SKM-1 (cell line): ENCODE results near the gene SALL3.

Experiments
- DNase-seq: peaks from one replicate; lab custom pipeline; 2025; ENCODE audit not compliant: unreplicated experiment; lab: John Stamatoyannopoulos, UW

SALL3 gene

DNA sequence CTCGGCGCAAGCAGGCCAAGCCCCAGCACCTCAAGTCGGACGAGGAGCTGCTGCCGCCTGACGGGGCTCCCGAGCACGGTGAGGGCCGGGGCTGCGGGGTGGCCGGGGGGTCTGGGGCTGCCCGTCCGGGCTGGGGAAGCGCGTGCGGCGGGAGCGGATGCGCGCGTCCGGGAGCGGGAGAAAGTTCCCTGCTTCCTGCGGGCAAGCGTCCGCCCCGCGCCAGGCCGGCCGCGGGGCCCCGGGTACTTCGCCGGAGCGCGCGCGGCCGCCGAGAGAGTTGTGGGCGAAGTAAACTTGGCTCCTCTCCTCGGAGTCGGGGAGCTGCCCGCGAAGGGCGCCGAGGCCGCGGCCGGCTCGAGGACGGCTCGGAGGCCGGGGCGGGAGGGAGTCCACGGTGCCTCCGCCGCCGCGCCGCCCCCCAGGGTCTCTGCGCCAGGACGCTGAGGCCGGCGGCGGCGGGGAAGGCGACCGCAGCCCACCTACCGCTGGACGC lies 707 bp downstream of the SALL3 start:
- DNase-seq, result no peak

DNA sequence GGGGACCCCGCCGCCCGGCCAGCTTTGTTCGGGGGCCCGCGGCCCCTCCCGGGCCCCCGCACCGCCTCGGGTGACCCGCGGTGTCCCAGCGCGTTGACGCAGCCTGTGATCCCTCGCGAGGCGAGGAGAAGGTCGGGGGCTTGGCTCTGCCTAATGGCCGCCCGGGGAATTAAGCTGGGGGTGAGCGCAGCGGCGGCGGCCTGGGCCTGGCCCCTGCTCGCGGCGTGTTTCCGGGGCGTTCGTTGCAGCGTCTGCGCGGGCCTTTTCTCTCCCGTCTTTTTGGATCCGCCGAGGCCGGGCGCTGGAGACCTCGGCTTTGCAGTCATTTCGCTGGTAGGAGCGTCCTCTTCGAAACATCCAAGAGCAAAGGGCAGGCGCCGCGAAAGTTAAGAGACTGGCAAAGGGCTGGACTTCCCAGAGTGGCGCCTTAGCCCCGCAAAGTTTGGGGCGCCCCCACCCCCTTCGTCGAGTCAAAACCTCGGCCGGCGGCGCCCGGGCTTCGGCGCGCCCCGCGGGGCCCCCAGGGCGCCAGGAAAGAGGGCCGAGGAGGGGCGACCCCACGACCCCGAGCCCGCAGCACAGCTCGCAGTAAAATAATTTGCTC lies 1.3 kb downstream of the SALL3 start:
- DNase-seq, result no peak

DNA sequence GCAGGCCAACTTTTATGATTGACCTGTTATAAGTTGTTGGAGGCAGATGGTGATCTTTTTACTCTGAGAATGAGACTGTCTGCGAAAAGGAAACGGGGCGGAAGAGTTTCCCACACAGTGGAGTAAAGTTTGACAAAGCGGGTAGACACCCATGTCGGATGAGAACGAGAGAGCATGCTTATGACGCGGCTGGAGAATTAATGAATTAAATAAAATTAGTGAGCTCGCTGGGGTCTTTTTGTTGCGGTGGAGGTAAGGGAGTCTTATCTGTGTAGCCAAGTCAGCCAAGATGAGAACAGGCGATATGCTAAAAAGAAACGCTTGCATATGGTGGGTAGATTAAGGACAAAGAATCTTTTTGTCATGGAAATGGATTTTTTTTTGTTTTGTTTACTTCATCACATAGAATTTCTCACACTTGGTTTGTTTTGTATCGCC lies 1.8 kb downstream of the SALL3 start:
- no peak for DNase-seq

DNA sequence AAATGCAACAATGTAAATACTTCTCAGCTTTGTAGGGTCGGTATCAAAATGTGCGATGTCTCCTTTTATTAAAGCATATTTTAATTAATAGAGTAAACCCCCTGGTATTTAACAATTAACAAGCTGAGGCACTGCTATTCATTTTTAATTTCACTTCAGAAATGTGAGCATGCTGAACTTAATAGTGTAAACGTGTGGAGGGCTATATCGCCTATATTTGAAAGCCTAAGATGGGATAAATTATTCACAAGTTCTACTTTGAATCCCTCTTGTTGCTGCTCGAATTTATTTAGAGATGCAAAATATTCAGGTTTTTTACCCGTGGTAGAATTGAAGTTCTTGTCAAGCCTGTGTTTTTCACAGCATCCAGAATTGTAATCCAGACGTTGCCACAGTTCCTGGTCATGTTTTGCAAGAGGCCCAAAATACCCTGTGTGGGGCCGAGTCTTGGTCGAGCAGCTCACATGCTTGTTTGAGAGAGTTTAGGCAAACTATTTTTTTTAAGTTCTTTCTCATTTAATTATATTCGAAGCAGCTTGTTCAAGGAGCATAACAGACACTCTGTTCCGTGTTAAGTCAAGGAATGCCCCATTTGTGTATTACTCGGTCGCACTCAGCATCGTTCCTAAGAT lies 2.5 kb downstream of the SALL3 start:
- DNase-seq, result peak; percentile 18

DNA sequence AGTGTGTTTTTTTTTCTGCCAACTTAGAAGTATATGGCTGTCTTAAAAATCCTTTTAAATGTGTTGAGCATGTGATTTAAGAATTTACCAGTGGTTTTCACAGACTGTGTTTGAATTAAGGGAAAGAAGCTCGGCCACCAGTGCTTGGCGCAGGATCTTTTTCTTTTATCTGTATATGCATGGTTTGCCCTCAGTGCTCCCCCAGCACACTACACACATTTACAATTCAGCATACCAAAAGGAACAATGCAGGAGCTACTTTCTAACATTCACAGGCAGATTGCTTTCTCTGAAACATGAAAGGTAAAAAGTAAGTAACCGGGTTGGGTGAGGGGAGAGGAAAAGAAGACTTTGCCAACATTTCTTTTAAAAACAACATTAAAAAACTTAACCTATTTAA lies 3.9 kb downstream of the SALL3 start:
- DNase-seq, result no peak

DNA sequence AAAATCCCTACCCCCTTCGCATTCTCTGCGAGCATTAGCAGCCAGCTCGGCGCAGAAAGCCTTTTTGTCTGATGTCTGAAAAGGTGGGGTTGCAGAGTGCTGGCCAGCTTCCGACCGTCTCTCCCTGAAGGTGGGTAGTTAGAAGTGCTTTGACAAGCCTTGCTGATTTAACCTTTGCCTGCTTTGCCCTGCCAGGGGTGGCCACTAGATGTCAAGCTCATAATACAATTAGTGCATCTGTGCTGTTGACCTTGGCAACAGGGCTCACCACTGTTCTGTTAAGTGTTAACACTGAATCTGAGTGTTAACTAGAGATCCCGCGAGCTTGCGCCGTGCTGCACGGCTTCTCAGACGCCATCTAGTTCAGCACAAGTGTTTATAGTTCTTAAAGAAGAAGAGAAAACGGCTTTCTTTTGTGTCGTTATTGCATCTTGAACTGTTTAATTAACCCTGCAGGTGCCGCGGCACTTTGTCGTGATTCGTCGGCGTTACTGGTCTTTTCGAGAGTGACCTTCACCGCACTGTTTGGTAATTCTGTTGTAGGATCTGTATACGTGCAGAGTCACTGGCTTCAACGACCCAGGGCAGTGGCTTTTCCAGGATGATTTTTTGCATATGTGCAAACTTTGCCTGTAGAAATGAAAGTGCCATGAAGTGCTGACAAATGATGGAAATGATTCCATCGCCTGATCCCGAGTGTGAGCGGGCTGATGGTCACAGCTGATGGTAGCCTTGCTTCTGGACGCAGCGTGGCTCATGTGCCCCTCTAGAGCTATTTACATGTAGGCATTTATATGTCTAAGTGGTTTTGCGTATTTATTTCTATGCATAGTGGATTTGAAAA lies 5.5 kb downstream of the SALL3 start:
- DNase-seq, result no peak

DNA sequence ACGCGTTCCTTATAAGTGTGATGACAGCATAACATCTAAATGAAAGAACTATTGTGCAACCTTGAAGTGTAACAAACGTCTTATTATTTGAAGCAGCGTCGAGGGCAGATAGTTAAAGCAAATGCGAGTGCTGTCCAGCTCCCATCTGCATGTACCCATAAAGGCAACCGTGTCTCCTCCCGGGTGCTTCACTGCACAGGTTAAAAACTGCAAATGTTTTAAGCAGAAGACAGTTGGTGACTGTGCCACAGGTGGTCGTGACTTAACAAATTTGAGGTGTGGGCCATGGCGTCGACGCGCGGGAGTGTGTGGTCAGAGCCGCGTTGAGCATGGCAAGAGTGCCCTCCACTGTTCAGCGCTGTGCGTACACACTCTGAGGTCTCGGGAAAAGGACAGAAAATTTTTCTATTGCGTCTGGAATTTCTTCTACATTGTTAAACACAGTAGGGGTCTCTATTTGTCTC lies 6.4 kb downstream of the SALL3 start:
- no peak for DNase-seq

DNA sequence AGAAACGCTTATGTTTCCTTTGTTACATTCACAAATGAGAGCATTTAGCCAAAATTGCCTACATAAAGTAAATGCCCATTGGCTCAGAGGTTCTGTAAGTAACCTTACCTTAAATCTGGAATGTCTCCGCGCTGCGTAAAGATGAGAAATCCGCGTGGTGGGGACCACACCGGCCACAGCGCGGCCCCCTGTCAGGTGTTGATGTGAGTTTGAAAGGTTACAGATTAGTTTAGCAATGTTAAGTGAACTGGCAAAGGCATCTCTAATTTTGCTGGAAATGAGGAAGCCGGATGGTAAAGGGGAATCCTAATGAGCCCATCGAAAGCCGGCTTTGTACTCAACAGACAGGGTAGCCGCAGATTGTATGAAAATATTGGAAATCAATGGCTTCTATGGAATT lies 11.8 kb downstream of the SALL3 start:
- no peak for DNase-seq

DNA sequence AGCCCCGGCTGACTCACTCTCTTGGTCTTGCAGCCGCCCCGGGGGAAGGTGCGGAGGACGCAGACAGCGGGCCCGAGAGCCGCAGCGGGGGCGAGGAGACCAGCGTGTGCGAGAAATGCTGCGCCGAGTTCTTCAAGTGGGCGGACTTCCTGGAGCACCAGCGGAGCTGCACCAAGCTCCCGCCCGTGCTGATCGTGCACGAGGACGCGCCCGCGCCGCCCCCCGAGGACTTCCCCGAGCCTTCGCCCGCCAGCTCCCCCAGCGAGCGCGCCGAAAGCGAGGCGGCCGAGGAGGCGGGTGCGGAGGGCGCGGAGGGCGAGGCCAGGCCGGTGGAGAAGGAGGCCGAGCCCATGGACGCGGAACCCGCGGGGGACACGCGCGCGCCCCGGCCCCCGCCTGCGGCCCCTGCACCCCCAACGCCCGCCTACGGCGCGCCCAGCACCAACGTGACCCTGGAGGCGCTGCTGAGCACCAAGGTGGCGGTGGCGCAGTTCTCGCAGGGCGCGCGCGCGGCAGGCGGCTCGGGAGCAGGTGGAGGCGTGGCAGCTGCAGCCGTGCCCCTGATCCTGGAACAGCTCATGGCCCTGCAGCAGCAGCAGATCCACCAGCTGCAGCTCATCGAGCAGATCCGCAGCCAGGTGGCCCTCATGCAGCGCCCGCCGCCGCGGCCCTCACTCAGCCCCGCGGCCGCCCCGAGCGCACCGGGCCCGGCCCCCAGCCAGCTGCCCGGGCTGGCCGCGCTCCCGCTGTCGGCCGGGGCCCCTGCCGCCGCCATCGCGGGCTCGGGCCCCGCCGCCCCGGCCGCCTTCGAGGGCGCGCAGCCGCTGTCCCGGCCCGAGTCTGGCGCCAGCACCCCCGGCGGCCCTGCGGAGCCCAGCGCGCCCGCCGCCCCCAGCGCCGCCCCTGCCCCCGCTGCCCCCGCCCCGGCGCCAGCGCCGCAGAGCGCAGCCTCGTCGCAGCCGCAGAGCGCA lies 12.7 kb downstream of the SALL3 start:
- no peak for DNase-seq

DNA sequence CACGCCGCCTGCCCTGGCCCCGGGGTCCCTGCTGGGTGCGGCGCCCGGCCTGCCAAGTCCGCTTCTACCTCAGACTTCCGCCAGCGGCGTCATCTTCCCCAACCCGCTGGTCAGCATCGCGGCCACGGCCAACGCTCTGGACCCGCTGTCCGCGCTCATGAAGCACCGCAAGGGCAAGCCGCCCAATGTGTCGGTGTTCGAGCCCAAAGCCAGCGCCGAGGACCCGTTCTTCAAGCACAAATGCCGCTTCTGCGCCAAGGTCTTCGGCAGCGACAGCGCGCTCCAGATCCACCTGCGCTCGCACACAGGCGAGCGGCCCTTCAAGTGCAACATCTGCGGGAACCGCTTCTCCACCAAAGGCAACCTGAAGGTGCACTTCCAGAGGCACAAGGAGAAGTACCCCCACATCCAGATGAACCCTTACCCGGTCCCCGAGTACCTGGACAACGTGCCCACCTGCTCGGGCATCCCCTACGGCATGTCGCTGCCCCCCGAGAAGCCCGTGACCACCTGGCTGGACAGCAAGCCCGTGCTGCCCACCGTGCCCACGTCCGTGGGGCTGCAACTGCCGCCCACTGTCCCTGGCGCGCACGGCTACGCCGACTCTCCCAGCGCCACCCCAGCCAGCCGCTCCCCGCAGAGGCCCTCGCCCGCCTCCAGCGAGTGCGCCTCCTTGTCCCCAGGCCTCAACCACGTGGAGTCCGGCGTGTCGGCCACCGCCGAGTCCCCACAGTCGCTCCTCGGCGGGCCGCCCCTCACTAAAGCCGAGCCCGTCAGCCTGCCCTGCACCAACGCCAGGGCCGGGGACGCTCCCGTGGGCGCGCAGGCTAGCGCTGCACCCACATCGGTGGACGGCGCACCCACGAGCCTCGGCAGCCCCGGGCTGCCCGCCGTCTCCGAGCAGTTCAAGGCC lies 13.7 kb downstream of the SALL3 start:
- no peak for DNase-seq

DNA sequence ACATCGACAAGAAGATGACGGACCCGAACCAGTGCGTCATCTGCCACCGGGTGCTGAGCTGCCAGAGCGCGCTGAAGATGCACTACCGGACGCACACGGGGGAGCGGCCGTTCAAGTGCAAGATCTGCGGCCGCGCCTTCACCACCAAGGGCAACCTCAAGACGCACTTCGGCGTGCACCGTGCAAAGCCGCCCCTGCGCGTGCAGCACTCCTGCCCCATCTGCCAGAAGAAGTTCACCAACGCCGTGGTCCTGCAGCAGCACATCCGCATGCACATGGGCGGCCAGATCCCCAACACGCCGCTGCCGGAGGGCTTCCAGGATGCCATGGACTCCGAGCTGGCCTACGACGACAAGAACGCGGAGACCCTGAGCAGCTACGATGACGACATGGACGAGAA lies 14.4 kb downstream of the SALL3 start:
- no peak for DNase-seq

DNA sequence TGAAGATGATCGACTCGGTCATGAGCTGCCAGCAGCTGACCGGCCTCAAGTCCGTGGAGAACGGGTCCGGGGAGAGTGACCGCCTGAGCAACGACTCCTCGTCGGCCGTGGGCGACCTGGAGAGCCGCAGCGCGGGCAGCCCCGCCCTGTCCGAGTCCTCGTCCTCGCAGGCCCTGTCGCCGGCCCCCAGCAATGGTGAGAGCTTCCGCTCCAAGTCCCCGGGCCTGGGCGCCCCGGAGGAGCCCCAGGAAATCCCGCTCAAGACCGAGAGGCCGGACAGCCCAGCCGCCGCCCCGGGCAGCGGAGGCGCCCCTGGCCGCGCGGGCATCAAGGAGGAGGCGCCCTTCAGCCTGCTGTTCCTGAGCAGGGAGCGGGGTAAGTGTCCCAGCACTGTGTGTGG lies 14.9 kb downstream of the SALL3 start:
- DNase-seq, result no peak

DNA sequence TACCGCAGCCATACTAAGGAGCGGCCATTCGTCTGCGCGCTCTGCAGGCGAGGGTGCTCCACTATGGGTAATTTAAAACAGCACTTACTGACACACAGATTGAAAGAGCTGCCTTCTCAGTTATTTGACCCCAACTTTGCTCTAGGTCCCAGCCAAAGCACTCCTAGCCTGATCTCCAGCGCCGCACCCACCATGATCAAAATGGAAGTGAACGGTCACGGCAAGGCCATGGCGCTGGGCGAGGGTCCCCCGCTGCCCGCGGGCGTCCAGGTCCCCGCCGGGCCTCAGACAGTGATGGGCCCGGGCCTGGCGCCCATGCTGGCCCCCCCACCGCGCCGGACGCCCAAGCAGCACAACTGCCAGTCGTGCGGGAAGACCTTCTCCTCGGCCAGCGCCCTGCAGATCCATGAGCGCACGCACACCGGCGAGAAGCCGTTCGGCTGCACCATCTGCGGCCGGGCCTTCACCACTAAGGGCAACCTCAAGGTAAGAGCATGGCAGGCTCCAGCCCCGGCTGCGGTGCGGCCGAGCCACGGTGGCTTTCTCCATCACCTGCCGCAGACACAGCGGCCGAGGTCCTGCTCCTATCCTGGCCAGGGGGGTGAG lies 15.5 kb downstream of the SALL3 start:
- no peak for DNase-seq

DNA sequence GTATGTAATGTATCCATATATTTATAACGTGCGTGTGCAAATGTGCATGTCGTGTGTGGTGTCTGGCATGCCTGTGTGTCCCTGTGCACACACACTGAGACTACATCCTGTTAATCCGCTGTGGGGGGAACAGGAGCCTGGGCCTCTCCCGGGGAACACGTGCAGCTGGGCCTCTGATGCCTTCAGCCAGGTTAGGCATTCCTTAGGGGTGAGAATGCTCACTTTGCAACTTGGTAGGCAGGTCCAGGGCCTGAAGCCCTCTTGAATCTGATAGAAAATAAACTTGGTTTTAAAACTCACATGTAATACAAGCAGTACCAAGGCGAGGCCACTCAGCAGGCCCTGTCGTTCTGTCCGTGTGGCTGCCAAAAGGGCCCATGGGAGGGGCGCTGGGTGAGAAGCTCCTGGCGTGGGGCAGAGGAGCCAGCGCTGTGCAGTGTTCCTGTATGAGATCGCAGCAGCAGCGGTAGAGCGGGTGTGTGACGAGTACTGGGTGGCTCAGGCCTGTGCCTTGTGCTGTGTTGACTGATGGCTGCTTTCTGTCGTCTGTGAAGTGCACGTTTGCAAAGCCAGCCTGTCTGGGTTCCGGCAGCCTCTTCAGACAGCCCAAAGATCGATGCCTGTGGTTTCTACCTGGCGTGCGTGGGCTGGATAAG lies 16.2 kb downstream of the SALL3 start:
- DNase-seq, result no peak

DNA sequence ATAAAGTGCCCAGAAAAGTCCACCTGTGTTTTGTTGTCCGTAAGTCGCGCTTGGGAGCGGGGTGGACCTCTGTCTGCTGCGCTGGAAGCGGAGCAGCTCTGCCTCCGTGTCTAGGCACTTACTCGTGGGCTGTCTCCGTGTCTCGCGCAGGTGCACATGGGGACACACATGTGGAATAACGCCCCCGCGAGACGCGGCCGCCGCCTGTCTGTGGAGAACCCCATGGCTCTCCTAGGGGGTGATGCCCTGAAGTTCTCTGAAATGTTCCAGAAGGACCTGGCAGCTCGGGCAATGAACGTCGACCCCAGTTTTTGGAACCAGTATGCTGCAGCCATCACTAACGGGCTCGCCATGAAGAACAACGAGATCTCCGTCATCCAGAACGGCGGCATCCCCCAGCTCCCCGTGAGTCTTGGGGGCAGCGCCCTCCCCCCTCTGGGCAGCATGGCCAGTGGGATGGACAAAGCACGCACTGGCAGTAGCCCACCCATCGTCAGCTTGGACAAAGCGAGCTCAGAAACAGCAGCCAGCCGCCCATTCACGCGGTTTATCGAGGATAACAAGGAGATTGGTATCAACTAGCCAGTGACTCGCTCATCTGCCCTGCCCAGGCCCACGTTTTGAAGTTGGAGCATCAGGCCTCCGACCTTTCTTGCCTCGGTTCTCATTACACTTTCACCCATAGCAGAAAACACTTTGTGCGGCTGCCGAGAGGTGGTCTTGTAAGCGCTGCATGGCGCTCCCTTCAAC lies 17.3 kb downstream of the SALL3 start:
- DNase-seq, result no peak

DNA sequence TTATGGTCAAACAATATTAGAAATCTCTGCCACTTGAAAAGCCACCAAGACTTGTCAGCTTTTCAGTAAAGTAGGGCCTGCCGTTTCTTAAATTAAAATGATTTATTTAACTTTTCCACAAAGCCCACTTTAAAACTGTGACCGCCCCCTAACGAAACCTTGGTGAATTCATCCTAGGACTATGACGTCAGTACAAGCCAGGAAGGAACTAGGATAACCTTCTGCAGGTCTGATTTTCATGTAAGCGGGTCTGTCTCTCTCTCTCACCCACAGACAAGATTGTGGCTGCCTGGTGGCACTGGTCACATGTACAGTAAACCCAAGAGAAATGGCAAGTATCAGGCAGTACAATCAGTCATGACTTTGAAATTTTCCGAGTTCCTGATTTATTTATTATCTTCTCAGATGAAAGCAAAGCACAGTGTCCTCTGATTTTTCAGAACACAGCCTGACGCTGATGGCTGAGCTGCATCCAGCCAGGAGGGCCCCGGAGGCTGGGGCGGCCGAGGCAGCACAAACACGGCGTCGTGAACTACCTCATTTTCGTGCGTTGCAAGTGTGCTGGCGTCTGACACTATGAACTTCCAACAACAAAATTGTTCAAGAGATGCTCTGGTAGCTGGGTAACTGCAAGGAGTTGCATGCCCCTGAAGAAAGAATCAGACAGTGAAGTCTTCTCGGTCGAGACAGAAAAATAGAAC lies 18.9 kb downstream of the SALL3 start:
- no peak for DNase-seq

DNA sequence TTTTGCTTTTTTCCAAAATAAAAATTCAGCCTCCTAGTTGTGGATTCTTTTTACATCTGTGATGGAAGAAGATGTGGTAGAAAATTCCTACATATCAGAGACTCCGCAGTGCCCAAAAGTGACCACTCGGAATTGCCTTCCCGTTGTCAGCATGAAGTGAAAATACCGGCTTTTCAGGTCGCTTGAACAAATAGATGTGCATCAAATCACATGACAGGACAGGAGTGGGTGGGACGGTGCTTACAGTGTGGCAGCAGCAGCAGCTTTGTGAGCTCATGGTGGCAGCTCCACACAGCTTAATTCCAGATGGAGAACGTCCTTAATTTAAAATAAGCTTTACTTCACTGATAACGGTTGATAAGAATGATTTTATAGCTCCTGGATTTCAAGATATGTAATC lies 20.3 kb downstream of the SALL3 start:
- DNase-seq, result no peak

DNA sequence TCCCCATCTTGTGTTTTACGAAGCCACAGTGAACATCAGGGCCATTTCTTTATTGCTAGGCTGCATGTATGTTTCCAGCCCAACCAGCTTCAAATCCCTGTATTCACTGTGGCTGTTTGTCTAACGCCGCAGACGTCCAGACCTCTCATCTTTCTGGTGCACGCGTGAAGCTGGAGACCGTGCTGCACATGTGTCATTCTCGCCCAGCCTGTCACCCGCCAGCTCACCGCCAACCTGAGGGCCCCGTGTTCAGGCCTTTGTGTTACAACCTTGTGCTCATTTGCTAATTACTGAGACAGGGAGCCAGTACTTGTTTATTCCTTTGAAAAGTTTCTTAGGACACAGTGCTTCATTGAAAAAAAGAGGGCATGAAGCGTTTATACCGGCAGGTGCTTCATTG lies 21.4 kb downstream of the SALL3 start:
- no peak for DNase-seq
